ENCODE results near the gene EHD2.
"Not testable (repeated sequence)": the region's sequence is repeated elsewhere in the genome, so short reads cannot be mapped to it uniquely, and the experiment has no call there.

Gene EHD2

DNA sequence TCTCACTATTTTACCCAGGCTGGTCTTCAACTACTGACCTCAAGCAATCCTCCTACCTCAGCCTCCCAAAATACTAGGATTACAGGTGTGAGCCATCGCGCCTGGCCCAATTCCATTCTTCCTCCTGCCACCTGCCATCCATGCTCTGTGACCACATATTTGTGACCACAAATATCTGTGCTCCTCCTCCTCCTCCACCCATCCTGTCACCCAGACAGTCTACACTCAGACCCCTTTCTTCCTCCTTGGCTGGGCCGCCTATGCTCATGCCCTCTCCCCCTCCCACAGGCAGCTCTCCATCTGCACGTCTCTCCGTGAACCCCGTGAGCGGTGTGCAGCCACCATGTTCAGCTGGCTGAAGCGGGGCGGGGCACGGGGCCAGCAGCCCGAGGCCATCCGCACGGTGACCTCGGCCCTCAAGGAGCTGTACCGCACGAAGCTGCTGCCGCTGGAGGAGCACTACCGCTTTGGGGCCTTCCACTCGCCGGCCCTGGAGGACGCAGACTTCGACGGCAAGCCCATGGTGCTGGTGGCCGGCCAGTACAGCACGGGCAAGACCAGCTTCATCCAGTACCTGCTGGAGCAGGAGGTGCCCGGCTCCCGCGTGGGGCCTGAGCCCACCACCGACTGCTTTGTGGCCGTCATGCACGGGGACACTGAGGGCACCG, 3.2 kb downstream of the EHD2 start:
- no peak for DNase-seq (ENCODE audit: low spot score)

GRCh38 chr19:47718415-47719046, 5.3 kb downstream of the EHD2 start:
- DNase-seq (ENCODE audit: low spot score), result not testable (repeated sequence)

DNA sequence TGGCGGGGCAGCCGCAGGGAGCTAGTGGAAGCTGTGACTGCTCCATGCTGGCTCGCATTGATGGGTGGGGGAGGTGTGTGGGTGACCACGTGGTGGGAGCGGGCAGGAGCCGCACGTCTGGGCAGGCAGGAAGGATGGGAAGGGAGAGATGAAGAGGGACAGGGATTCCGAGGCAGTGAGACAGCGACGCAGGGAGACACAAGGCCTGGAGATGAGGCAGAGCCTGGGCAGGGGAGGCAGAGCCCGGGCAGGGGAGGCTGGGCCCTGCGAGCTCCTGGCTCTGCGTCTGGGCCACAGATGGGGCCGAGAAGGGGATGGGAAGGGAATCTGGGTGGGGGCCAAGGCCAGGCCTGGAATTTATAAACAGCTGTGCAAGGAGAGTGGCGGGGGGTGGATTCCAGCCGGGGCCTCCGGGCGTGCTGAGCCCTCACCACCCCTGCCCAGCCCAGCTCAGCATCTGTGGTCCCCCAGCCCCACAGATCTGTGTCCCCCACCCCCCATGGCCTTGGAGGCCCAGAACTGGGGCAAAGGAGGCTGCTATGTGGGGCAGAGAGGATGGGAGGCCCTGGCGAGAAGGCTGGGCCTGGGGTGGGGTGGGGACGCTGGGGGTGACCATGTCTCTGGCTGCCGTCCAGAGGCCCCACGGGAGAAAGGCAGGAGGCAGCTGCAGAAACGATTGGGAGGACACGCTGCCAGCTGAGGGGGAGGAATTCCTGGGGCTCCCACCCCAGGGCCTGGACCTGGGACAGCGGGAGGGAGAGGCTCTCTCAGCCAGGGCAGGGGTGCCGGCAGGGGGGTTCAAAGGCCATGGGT, 6.0 kb downstream of the EHD2 start:
- peak; percentile 79 for DNase-seq (ENCODE audit: low spot score)

DNA sequence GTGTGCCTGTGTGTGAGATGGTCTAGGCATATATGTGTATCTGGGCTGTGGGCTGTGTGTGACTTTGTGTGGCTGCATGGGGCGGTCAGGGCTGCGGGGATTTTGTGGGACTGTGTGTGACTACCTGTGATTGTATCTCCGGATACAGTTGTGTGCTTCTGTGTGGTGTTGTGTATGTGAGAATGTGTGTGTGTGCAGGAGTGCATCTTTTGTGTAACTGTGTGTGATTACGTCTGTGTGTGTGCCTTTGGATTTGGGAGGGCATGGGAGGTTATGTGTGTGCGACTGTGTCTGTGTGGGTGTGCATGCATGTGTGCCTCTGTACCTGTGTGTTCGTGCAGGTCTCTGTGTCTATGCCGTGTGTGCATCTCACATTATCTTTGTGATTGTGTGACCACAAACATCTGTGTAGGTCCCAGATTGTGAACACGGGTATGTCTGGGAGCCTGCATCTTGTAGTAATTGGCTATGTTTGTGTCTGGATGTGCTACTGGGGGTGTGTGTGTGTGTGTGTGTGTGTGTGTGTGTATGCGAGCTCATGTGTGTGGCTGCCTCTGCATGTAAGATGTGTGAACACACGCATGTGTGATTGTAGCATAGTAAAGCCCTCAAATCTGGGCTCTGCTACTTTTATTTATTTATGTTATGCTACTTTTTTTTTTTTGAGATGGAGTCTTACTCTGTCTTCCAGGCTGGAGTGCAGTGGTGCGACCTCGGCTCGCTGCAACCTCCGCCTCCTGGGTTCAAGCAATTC, 7.6 kb downstream of the EHD2 start:
- DNase-seq (ENCODE audit: low spot score), result no peak

- DNase-seq (ENCODE audit: low spot score), result no peak
These were observed 10.3 kb downstream of the EHD2 start for GRCh38 chr19:47723581-47723940.

- DNase-seq (ENCODE audit: low spot score), result no peak
These were observed 12.7 kb downstream of the EHD2 start for GRCh38 chr19:47725759-47726401.

GRCh38 chr19:47726467-47726866, 13.2 kb downstream of the EHD2 start:
- no peak for DNase-seq (ENCODE audit: low spot score)

GRCh38 chr19:47728295-47728694, 15.1 kb downstream of the EHD2 start:
- DNase-seq (ENCODE audit: low spot score), result not testable (repeated sequence)

DNA sequence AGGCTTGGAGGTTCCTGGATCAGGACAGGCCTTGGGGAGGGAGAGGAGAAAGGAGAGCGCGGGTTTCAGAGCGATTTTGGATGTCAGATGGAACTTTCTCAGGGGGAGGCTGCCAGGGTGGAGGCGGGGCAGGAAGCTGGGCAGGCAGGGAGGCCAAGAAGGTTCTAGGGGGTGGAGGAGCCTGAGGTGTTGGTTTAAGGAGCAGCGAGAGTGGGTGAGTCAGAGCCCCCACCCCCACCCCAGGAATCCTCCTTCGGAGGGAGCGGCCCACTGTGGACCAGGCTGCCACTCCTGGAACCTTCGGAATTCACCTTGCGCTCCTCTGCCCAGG, 16.2 kb downstream of the EHD2 start:
- peak; percentile 52 for DNase-seq (ENCODE audit: low spot score)

DNA sequence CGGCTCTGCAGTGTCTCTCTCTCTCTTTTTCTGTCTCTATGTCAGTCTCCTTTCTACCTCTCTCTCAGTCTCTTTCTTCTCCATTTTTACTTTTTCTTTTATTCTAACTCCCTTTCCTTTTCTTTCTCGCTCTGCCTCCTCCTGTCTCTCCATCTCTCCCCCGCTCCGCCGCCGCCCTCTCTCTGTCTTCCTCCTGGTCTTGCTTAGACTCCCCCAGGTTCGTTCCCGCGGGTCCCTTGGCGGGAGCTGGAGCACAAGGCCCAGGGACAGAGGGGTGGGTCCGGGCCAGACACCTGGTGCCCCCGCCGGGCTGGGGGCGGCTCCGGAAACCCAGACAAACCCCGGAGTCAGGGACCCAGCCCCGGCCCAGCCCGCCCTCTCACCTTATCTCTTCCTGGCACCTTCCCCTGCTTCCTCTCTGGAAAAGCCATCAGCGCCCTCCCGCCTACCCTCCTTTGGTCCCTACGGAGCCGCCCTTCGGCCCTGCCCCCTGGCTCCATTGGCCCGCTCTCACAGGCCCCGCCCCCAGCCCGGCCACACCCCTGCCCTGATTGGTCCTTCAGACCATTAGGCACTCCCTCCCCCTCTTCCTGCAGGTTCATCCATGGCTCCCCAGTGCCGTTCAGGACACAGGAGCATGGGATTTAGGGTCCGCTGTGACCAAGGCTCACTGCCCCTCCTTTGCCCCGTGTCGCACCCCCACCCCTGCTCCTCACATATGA, 16.7 kb downstream of the EHD2 start:
- DNase-seq (ENCODE audit: low spot score), result peak; percentile 61

GRCh38 chr19:47730521-47730889, 17.3 kb downstream of the EHD2 start:
- DNase-seq (ENCODE audit: low spot score), result no peak

DNA sequence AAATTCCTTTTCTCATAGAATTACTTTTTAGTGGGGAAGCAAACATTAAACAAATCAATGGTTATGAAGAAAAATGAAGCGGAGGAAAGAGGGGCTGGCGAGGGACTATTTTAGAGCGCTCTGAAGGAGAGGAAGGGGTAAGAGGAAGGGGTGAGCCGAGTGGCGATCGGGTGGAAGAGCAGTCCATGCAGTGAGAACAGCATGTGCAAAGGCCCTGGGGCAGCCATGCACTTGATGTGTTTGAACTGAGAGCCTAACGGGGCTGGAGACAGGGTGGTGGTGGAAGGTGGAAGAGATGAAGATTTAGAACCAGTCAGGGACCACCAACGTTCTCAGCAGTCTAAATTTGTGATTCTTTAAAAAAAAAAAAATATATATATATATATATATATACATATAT, 17.7 kb downstream of the EHD2 start:
- DNase-seq (ENCODE audit: low spot score), result no peak

DNA sequence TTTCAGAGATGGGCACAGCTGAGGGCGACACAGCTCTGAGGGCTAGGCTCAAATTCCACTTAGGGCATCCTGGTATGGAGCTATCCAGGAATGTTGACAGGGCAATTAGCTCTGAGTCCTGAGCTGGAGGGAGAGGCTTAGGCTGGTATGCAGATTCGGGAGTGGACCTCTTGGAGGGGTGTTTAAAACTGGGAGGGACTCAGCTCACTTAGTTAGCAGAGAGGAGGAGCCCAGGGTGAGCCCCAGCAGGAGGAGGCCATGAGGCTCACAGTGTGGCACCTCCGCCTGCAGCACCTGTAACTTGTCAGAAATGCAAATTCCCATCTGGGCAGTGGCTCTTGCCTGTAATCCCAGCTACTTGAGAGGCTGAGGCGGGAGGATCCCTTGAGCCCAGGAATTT, 21.9 kb downstream of the EHD2 start:
- DNase-seq (ENCODE audit: low spot score), result no peak

- DNase-seq (ENCODE audit: low spot score), result no peak
These were observed 27.8 kb downstream of the EHD2 start for GRCh38 chr19:47740866-47741519.

DNA sequence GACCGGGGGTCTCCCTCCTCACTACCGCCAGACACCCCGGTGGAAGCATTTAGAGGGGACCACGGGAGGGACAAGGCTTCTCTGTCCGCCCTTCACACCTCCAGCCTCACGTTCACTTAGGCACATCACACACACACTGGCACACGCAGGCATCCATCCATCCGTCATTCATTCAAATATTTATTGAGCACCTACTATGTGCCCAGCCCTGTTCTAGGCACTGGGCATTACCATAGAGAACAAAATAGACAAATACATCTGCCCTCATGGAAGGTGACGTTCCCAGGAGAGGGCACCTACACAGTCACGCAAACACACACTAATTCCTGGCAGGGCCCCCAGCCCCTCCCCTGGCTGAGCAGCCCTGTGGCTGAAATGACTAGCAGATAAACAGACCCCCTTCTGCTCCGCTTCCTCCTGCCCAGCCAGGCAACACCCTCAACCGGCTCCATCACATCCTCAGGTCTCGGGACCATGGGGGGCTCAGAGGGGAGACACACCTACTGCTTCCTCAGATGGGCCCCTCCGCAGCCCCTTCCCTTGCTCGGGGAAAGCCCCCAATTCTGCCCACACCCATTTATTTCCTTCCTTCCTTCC, 28.4 kb downstream of the EHD2 start:
- DNase-seq (ENCODE audit: low spot score), result no peak

DNA sequence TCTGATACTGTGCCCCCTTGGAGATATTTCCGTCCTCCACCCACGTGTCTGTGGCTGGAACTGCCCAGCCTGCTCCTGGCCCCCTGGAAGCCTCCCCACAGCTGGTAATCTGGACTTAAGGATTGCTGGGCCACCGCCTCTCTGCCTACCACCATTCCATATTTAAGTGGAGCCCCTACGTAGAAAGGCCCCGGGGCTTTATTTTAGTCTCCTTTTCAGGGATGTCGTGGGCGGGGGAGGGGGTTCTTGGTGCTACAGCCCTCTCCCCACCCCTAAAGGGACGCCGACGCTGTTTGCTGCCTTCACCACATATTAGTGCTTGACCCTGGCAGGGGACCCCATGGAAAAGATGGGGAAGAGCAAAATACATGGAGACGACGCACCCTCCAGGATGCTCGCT, 29.4 kb downstream of the EHD2 start:
- DNase-seq (ENCODE audit: low spot score), result no peak

DNA sequence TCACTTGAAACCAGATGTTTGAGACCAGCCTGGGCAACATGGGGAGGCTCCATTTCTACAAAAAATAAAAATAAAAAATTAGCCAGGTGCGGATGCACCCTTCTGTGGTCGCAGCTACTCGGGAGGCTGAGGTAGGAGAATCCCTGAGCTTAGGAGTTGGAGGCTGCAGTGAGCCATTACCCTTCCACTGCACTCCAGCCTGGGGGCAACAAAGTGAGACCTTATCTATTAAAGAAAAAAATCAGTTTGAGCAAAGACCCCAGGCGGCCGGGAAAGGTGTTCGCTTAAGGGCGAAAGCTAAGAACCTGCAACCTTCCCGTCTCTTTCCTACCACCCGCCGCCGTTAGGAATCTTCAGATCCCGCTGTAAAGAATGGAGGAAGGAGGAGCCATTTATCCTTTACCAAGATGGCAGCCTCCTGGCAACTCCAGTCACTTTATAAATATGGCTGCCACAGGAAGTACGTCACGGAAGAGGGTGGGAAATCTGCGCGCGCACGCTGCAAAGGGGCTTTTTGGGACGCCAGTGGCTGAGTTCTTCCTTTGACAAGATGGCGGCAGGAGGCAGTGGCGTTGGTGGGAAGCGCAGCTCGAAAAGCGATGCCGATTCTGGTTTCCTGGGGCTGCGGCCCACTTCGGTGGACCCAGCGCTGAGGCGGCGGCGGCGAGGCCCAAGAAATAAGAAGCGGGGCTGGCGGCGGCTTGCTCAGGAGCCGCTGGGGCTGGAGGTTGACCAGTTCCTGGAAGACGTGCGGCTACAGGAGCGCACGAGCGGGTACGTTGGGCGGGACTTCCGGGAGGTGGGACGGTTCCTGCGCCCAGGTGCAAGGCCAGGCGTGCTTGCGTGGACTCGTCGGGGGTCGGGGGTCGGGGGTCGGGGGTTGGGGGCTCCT, 32.0 kb downstream of the EHD2 start, which contains the start of gene NOP53:
Gene NOP53, plus strand, starts transcription at position 537 of the 892 bp plus-strand sequence. Its CDS starts 14 bp downstream, at position 551.
- peak; percentile 93 for DNase-seq (ENCODE audit: low spot score)

- not testable (repeated sequence) for DNase-seq (ENCODE audit: low spot score)
These were observed 32.9 kb downstream of the EHD2 start for GRCh38 chr19:47746129-47746528.

GRCh38 chr19:47749326-47749725, 36.1 kb downstream of the EHD2 start:
- no peak for DNase-seq (ENCODE audit: low spot score)
